Measurements from ENCODE around the gene TAL1.

Gene TAL1

DNA sequence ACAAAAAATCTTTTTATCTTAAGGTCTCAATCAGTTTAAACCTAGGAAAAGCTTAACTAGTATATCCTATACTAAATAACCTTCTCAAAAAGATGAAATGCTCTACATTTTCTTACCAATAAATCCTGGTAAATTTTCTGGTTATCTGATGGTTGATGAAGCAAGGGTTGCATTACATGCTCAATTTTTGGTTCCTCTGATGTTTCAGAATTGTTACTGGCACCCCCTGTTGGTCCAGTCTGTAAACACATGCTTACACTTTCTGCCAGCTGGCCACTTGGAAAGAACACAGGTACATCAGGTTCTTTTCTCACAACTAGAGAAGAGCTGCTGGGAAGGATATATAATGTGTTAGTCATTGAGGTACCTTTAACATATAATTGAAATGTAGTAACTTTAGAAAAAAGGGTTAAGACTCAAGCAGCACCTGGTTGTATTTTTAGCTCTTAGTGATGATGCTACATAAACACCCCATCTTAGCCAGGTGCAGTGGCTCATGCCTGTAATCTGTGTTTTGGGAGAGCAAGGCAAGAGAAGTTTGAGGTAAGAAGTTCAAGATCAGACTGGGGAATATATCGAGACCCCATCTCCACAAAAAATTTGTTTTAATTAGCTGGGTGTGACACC lies 30.9 kb upstream of the TAL1 start:
- Histone ChIP-seq H3K9me2 (replicated peaks; ENCODE audit: insufficient read depth, low read length) (no peaks in the 10 kb centered on the region), H2AFZ (ENCODE audit: low read length) (no peak overlapping the region), H3K4me1 (ENCODE audit: low read length) (no peaks in the 10 kb centered on the region), H4K20me1 (ENCODE audit: insufficient read depth, low read length) (no peaks in the 10 kb centered on the region), H3K4me3 (ENCODE audit: low read length) (no peak overlapping the region), H3K27me3 (replicated peaks; ENCODE audit: insufficient read depth, low read length) (no peaks in the 10 kb centered on the region), H3K79me2 (ENCODE audit: low read length) (0 out of 2 replicates have a peak, but pooled peaks cover 3% of the 10 kb centered on the region), H3K4me2 (ENCODE audit: low read depth, low read length) (no peak overlapping the region), H3K27ac (ENCODE audit: low read length) (no peak overlapping the region), H3K9me3 (replicated peaks; ENCODE audit: insufficient read depth, low read length) (no peaks in the 10 kb centered on the region), H3K36me3 (replicated peaks; ENCODE audit: insufficient read depth, low read length) (peaks cover 9% of the 10 kb centered on the region; the same call in 1 of the 2 replicates), H3F3A (ENCODE audit: insufficient read depth, low read length) (no peaks in the 10 kb centered on the region), H3K9ac (ENCODE audit: low read length) (no peak overlapping the region)
- DNase-seq: peak; percentile 54
- TF ChIP-seq, protein P1, sequence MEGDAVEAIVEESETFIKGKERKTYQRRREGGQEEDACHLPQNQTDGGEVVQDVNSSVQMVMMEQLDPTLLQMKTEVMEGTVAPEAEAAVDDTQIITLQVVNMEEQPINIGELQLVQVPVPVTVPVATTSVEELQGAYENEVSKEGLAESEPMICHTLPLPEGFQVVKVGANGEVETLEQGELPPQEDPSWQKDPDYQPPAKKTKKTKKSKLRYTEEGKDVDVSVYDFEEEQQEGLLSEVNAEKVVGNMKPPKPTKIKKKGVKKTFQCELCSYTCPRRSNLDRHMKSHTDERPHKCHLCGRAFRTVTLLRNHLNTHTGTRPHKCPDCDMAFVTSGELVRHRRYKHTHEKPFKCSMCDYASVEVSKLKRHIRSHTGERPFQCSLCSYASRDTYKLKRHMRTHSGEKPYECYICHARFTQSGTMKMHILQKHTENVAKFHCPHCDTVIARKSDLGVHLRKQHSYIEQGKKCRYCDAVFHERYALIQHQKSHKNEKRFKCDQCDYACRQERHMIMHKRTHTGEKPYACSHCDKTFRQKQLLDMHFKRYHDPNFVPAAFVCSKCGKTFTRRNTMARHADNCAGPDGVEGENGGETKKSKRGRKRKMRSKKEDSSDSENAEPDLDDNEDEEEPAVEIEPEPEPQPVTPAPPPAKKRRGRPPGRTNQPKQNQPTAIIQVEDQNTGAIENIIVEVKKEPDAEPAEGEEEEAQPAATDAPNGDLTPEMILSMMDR (IDR thresholded peaks at IDR 0.05; ENCODE audit: low read length): peak; percentile 70
- TF ChIP-seq EZH2phosphoT487 (IDR thresholded peaks at IDR 0.05; ENCODE audit: low read length) (no peak), EZH2 (optimal IDR thresholded peaks at IDR 0.05; ENCODE audit: low read depth, low read length) (no peak)

DNA sequence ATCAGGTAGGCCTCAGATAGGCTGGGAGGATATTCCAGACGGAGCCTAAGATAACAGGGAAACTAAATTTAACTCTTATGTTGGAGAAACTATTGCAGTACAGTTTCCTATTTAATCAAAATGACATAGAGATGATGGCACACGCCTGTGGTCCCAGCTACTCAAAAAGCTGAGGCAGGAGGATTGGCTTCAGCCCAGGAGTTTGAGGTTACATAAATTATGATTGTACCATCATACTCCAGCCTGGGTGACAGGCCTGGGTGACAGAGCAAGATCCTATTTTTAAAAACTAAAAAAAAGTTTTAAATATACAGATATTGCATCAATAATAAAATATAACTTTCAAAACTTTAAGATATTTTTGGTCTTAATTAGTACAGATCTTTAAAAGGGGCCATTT lies 25.2 kb upstream of the TAL1 start:
- Histone ChIP-seq H3K9me3 (replicated peaks; ENCODE audit: insufficient read depth, low read length) (no peaks in the 10 kb centered on the region), H3K4me3 (ENCODE audit: low read length) (no peak overlapping the region), H4K20me1 (ENCODE audit: insufficient read depth, low read length) (no peaks in the 10 kb centered on the region), H3K36me3 (replicated peaks; ENCODE audit: insufficient read depth, low read length) (peaks cover 15% of the 10 kb centered on the region; the same call in 1 of the 2 replicates), H3K79me2 (ENCODE audit: low read length) (0 out of 2 replicates have a peak, but pooled peaks cover 5% of the 10 kb centered on the region), H3F3A (ENCODE audit: insufficient read depth, low read length) (no peaks in the 10 kb centered on the region), H2AFZ (ENCODE audit: low read length) (no peak overlapping the region), H3K27me3 (replicated peaks; ENCODE audit: insufficient read depth, low read length) (no peaks in the 10 kb centered on the region), H3K4me2 (ENCODE audit: low read depth, low read length) (no peak overlapping the region), H3K27ac (ENCODE audit: low read length) (no peak overlapping the region), H3K4me1 (ENCODE audit: low read length) (no peaks in the 10 kb centered on the region), H3K9ac (ENCODE audit: low read length) (no peak overlapping the region), H3K9me2 (replicated peaks; ENCODE audit: insufficient read depth, low read length) (no peaks in the 10 kb centered on the region)
- TF ChIP-seq EZH2phosphoT487 (IDR thresholded peaks at IDR 0.05; ENCODE audit: low read length) (no peak), EZH2 (optimal IDR thresholded peaks at IDR 0.05; ENCODE audit: low read depth, low read length) (no peak)
- TF ChIP-seq, protein P1 (IDR thresholded peaks at IDR 0.05; ENCODE audit: low read length): no peak
- DNase-seq: no peak

DNA sequence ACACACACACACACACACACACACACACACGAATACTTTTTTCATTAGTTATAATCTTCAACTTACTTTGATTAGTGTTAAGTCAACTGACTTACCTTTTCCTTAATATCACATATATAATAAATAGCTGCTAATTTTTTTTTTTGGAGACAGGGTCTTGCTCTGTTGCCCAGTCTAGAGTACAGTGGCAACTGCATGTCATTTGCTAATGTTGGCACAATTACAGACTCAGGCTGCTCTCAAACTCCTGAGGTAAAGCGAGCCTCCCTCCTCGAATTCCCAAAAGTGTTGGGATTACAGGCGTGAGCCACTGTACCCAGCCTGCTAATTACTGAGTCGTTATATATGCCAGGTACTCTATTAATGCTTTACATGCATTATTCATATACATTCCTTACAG lies 20.8 kb upstream of the TAL1 start:
- peaks cover 9% of the 10 kb centered on the region; the same call in 1 of the 2 replicates for H3K36me3 ChIP-seq (replicated peaks; ENCODE audit: insufficient read depth, low read length)
- H3K9me3 ChIP-seq (replicated peaks; ENCODE audit: insufficient read depth, low read length): no peaks in the 10 kb centered on the region
- H2AFZ ChIP-seq (ENCODE audit: low read length): no peak overlapping the region
- H3K27me3 ChIP-seq (replicated peaks; ENCODE audit: insufficient read depth, low read length): no peaks in the 10 kb centered on the region; the same call in 1 of the 2 replicates
- no peaks in the 10 kb centered on the region for H3K4me1 ChIP-seq (ENCODE audit: low read length)
- H3K79me2 ChIP-seq (ENCODE audit: low read length): 0 out of 2 replicates have a peak, but pooled peaks cover 2% of the 10 kb centered on the region
- H3K27ac ChIP-seq (ENCODE audit: low read length): no peak overlapping the region
- no peak overlapping the region for H3K9ac ChIP-seq (ENCODE audit: low read length)
- no peaks in the 10 kb centered on the region for H3K9me2 ChIP-seq (replicated peaks; ENCODE audit: insufficient read depth, low read length)
- TF ChIP-seq EZH2phosphoT487 (IDR thresholded peaks at IDR 0.05; ENCODE audit: low read length): no peak
- TF ChIP-seq, protein P1 (IDR thresholded peaks at IDR 0.05; ENCODE audit: low read length): no peak
- TF ChIP-seq EZH2 (optimal IDR thresholded peaks at IDR 0.05; ENCODE audit: low read depth, low read length): no peak
- H3F3A ChIP-seq (ENCODE audit: insufficient read depth, low read length): no peaks in the 10 kb centered on the region
- no peak for DNase-seq
- H3K4me3 ChIP-seq (ENCODE audit: low read length): no peak overlapping the region
- no peak overlapping the region for H3K4me2 ChIP-seq (ENCODE audit: low read depth, low read length)
- no peaks in the 10 kb centered on the region for H4K20me1 ChIP-seq (ENCODE audit: insufficient read depth, low read length)

Measured in MM.1S (cell line).